ENCODE data around the gene TULP1. TPM values are rescaled to one million over a fixed set of nuclear protein-coding genes. Genes with fewer than 3 reads are reported as not detected.

Gene TULP1
- total RNA-seq, 1 experiment from 2014 or later = not detected

- H4K20me1 ChIP-seq (ENCODE audit: insufficient read depth) = peaks cover 11% of the 10 kb centered on the region; the same call in 1 of the 2 replicates
- no peaks in the 10 kb centered on the region for H3K9me3 ChIP-seq (ENCODE audit: insufficient read depth, low read depth)
- peaks cover 6% of the 10 kb centered on the region; the same call in 1 of the 2 replicates for H3F3A ChIP-seq (ENCODE audit: insufficient read depth, low read depth)
- ChIA-PET CTCF (interaction anchor here (1.1 kb wide), 1 partner anchor 155 kb away, joined by 7 read pairs; the partner anchor contains the start of gene PPARD), POLR2A (ENCODE audit: unreplicated experiment) (interaction anchor here (0.6 to 0.8 kb wide), 8 partner anchors 24 to 899 kb away, joined by 3 to 21 read pairs (median 4); no protein-coding TSS in a partner anchor)
- H3K4me2 ChIP-seq = peak within 1 kb of the TSS; percentile 92
- H3K9me2 ChIP-seq (ENCODE audit: insufficient read depth) = no peaks in the 10 kb centered on the region
- no peaks in the 10 kb centered on the region for H3K36me3 ChIP-seq (ENCODE audit: low read depth)
- peaks cover 30% of the 10 kb centered on the region for H3K4me1 ChIP-seq (replicated peaks; ENCODE audit: insufficient read depth)
- no peak for TF ChIP-seq CTCF (conservative IDR thresholded peaks at IDR 0.05)
- TF ChIP-seq EZH2 (IDR thresholded peaks at IDR 0.05; ENCODE audit: low read depth) = no peak
- intact Hi-C loops (cut with micrococcal nuclease; ENCODE audit: unreplicated experiment) = loop anchor here (1.0 to 2.0 kb wide), 2 partner anchors 12 to 26 kb away; no protein-coding TSS in a partner anchor
- peak; percentile 51 to 91 for DNase-seq
- no peaks in the 10 kb centered on the region for H3K27me3 ChIP-seq (ENCODE audit: insufficient read depth, low read depth)
- peak within 1 kb of the TSS; percentile 94 for H3K4me3 ChIP-seq
- peak within 1 kb of the TSS; percentile 88 for H3K27ac ChIP-seq
- H2AFZ ChIP-seq = peak within 1 kb of the TSS; percentile 83
- no TSS peak for BruUV-seq (replicated peaks)
- H3K79me2 ChIP-seq (ENCODE audit: low read depth) = peaks cover 60% of the 10 kb centered on the region
Measured at GRCh38 chr6:35496841-35497570, 15.7 kb downstream of the TULP1 start, which contains the start of gene TEAD3. Gene TEAD3, minus strand, starts transcription at chr6:35497079.

- H3K36me3 ChIP-seq (ENCODE audit: low read depth) = no peaks in the 10 kb centered on the region
- H2AFZ ChIP-seq = peak overlapping the region; percentile 83
- peaks cover 68% of the 10 kb centered on the region for H3K79me2 ChIP-seq (ENCODE audit: low read depth)
- peak overlapping the region; percentile 92 for H3K4me2 ChIP-seq
- intact Hi-C loops (cut with micrococcal nuclease; ENCODE audit: unreplicated experiment) = loop anchor here (2.0 kb wide), 1 partner anchor 25 kb away; no protein-coding TSS in a partner anchor
- peaks cover 6% of the 10 kb centered on the region; the same call in 1 of the 2 replicates for H3F3A ChIP-seq (ENCODE audit: insufficient read depth, low read depth)
- peaks cover 37% of the 10 kb centered on the region for H3K4me1 ChIP-seq (replicated peaks; ENCODE audit: insufficient read depth)
- POLR2A ChIA-PET (ENCODE audit: unreplicated experiment) = interaction anchor here (0.6 to 0.8 kb wide), 5 partner anchors 24 to 898 kb away, joined by 3 to 21 read pairs (median 7); no protein-coding TSS in a partner anchor
- no peak for TF ChIP-seq EZH2 (IDR thresholded peaks at IDR 0.05; ENCODE audit: low read depth)
- no peak for TF ChIP-seq CTCF (conservative IDR thresholded peaks at IDR 0.05)
- BruUV-seq (replicated peaks) = no TSS peak
- H3K4me3 ChIP-seq = peak overlapping the region; percentile 61
- no peaks in the 10 kb centered on the region for H3K9me3 ChIP-seq (ENCODE audit: insufficient read depth, low read depth)
- peak in 1 of 2 experiments; percentile 59 for DNase-seq
- CTCF ChIA-PET = interaction anchor here (0.7 to 1.1 kb wide), 2 partner anchors 22 to 154 kb away, joined by 3 to 7 read pairs; partner anchors contain the start of gene PPARD
- H3K27ac ChIP-seq = no peak overlapping the region
- no peaks in the 10 kb centered on the region for H3K9me2 ChIP-seq (ENCODE audit: insufficient read depth)
- H3K27me3 ChIP-seq (ENCODE audit: insufficient read depth, low read depth) = no peaks in the 10 kb centered on the region
- H4K20me1 ChIP-seq (ENCODE audit: insufficient read depth) = peaks cover 18% of the 10 kb centered on the region; the same call in 1 of the 2 replicates
Measured at GRCh38 chr6:35496036-35496840, 16.5 kb downstream of the TULP1 start.

Measured in PC-9 (cell line).